Immature natural killer cell (primary cell): ENCODE measurements around the gene AGBL1. TPM values are rescaled to one million over a fixed set of nuclear protein-coding genes. Genes with fewer than 3 reads are reported as not detected.
A peak's percentile ranks its signal among the peaks of the same experiment; 100 is the strongest.

ENCODE experiments used
- DNase-seq, 3 donors: peaks; one replicate each; pipeline ENCODE4 v3.0.0; 2022; ENCODE audit warnings: mixed read lengths in 1 of 3
- H3K27ac Mint-ChIP-seq, 6 donors: one replicate each; pipeline ENCODE4 v1.8.0; 2020; ENCODE audit warnings: mixed read lengths in 6 of 6, mild to moderate bottlenecking in 5 of 6, inconsistent platforms in 4 of 6, moderate library complexity in 3 of 6
- H3K27me3 Mint-ChIP-seq, 3 donors: one replicate each; pipeline ENCODE4 v1.8.0; 2020 to 2021; ENCODE audit warnings: low read depth in 3 of 3, mild to moderate bottlenecking in 3 of 3, mixed read lengths in 3 of 3, moderate library complexity in 3 of 3, inconsistent platforms in 1 of 3
- H3K36me3 Mint-ChIP-seq, 3 donors: one replicate each; pipeline ENCODE4 v1.8.0; 2020; ENCODE audit warnings: mixed read lengths in 3 of 3, inconsistent platforms in 2 of 3, mild to moderate bottlenecking in 2 of 3
- H3K4me1 Mint-ChIP-seq, 2 donors: one replicate each; pipeline ENCODE4 v1.8.0; 2020; ENCODE audit warnings: inconsistent platforms in 2 of 2, mild to moderate bottlenecking in 2 of 2, mixed read lengths in 2 of 2, moderate library complexity in 1 of 2
- H3K4me3 Mint-ChIP-seq, 5 donors: one replicate each; pipeline ENCODE4 v1.8.0; 2020; ENCODE audit warnings: mild to moderate bottlenecking in 5 of 5, mixed read lengths in 5 of 5, inconsistent platforms in 3 of 5, moderate library complexity in 3 of 5
- H3K9me3 Mint-ChIP-seq, 6 donors: one replicate each; pipeline ENCODE4 v1.8.0; 2020; ENCODE audit warnings: mild to moderate bottlenecking in 6 of 6, mixed read lengths in 6 of 6, inconsistent platforms in 4 of 6, moderate library complexity in 3 of 6
- polyA plus RNA-seq, 3 donors: library from polyadenylated mRNA; unstranded; fragments of 300-500 nt; fragmentation: Illumina TruSeq; gene quantifications; one replicate each; pipeline ENCODE4 v1.2.3, GENCODE V29; 2021

AGBL1 gene
- polyA plus RNA-seq, 3 donors from 2014 or later: not detected

- Mint-ChIP-seq H3K36me3 (no peaks in the 10 kb centered on the region), H3K27ac (no peak overlapping the region), H3K4me1 (no peaks in the 10 kb centered on the region), H3K27me3 (peaks cover 2 to 12% (median 3%) of the 10 kb centered on the region in 3 donors), H3K9me3 (peaks cover 0 to 2% (median 0%) of the 10 kb centered on the region in 6 donors), H3K4me3 (no peak overlapping the region)
- DNase-seq: peak in 2 of 3 donors; percentile 23 to 37
Observed at GRCh38 chr15:86743283-86743903, 663.7 kb downstream of the AGBL1 start.

GRCh38 chr15:86744198-86744780 lies 664.6 kb downstream of the AGBL1 start:
- Mint-ChIP-seq H3K27ac (no peak overlapping the region), H3K4me1 (no peaks in the 10 kb centered on the region), H3K4me3 (no peak overlapping the region), H3K9me3 (peaks cover 0 to 4% (median 0%) of the 10 kb centered on the region in 6 donors), H3K27me3 (peaks cover 2 to 12% (median 3%) of the 10 kb centered on the region in 3 donors), H3K36me3 (no peaks in the 10 kb centered on the region)
- no peak for DNase-seq

- Mint-ChIP-seq H3K4me3 (no peak overlapping the region), H3K27me3 (peaks cover 0 to 12% (median 5%) of the 10 kb centered on the region in 3 donors), H3K9me3 (peaks cover 0 to 5% (median 0%) of the 10 kb centered on the region in 6 donors), H3K27ac (no peak overlapping the region), H3K4me1 (no peaks in the 10 kb centered on the region), H3K36me3 (no peaks in the 10 kb centered on the region)
- no peak for DNase-seq
Observed at GRCh38 chr15:86751116-86751515, 671.4 kb downstream of the AGBL1 start.

GRCh38 chr15:86754846-86755245 lies 675.2 kb downstream of the AGBL1 start:
- Mint-ChIP-seq H3K9me3 (peaks cover 0 to 3% (median 0%) of the 10 kb centered on the region in 6 donors), H3K36me3 (no peaks in the 10 kb centered on the region), H3K4me3 (no peak overlapping the region)

GRCh38 chr15:86756688-86757087 lies 677.0 kb downstream of the AGBL1 start:
- DNase-seq: no peak
- H3K27me3 Mint-ChIP-seq: peaks cover 0 to 20% (median 4%) of the 10 kb centered on the region in 3 donors
- no peak overlapping the region for H3K4me3 Mint-ChIP-seq
- H3K9me3 Mint-ChIP-seq: peaks cover 0 to 3% (median 0%) of the 10 kb centered on the region in 6 donors
- H3K27ac Mint-ChIP-seq: no peak overlapping the region
- H3K4me1 Mint-ChIP-seq: no peaks in the 10 kb centered on the region
- H3K36me3 Mint-ChIP-seq: no peaks in the 10 kb centered on the region

More at GRCh38 chr15:86754846-86755245, 675.2 kb downstream of the AGBL1 start:
- Mint-ChIP-seq H3K27ac (no peak overlapping the region), H3K4me1 (no peaks in the 10 kb centered on the region), H3K27me3 (peaks cover 0 to 14% (median 5%) of the 10 kb centered on the region in 3 donors)
- DNase-seq: no peak

- H3K27me3 Mint-ChIP-seq: peaks cover 0 to 19% (median 3%) of the 10 kb centered on the region in 3 donors
- H3K36me3 Mint-ChIP-seq: no peaks in the 10 kb centered on the region
- no peak overlapping the region for H3K4me3 Mint-ChIP-seq
- DNase-seq: no peak
- H3K9me3 Mint-ChIP-seq: no peaks in the 10 kb centered on the region
- H3K4me1 Mint-ChIP-seq: no peaks in the 10 kb centered on the region
- no peak overlapping the region for H3K27ac Mint-ChIP-seq
Observed at GRCh38 chr15:86759800-86760523, 680.3 kb downstream of the AGBL1 start.

- peaks cover 0 to 16% (median 5%) of the 10 kb centered on the region in 3 donors for H3K27me3 Mint-ChIP-seq
- no peak overlapping the region for H3K27ac Mint-ChIP-seq
- H3K9me3 Mint-ChIP-seq: peaks cover 0 to 3% (median 0%) of the 10 kb centered on the region in 6 donors
- no peaks in the 10 kb centered on the region for H3K4me1 Mint-ChIP-seq
- no peaks in the 10 kb centered on the region for H3K36me3 Mint-ChIP-seq
- no peak overlapping the region for H3K4me3 Mint-ChIP-seq
- no peak for DNase-seq
Observed at GRCh38 chr15:86762874-86763273, 683.2 kb downstream of the AGBL1 start.

- H3K36me3 Mint-ChIP-seq: no peaks in the 10 kb centered on the region
- no peak overlapping the region for H3K4me3 Mint-ChIP-seq
- peaks cover 2 to 19% (median 5%) of the 10 kb centered on the region in 3 donors for H3K27me3 Mint-ChIP-seq
- H3K9me3 Mint-ChIP-seq: peaks cover 0 to 3% (median 0%) of the 10 kb centered on the region in 6 donors
- H3K4me1 Mint-ChIP-seq: no peaks in the 10 kb centered on the region
- DNase-seq: no peak
- H3K27ac Mint-ChIP-seq: no peak overlapping the region
Observed at GRCh38 chr15:86764021-86764420, 684.4 kb downstream of the AGBL1 start.

- no peaks in the 10 kb centered on the region for H3K4me1 Mint-ChIP-seq
- no peak for DNase-seq
- H3K27me3 Mint-ChIP-seq: peaks cover 2 to 19% (median 5%) of the 10 kb centered on the region in 3 donors
- peaks cover 0 to 3% (median 0%) of the 10 kb centered on the region in 6 donors for H3K9me3 Mint-ChIP-seq
- H3K27ac Mint-ChIP-seq: no peak overlapping the region
- no peak overlapping the region for H3K4me3 Mint-ChIP-seq
- no peaks in the 10 kb centered on the region for H3K36me3 Mint-ChIP-seq
Observed at GRCh38 chr15:86765281-86765680, 685.6 kb downstream of the AGBL1 start.

GRCh38 chr15:86772369-86773059 lies 692.8 kb downstream of the AGBL1 start:
- DNase-seq: no peak
- H3K36me3 Mint-ChIP-seq: no peaks in the 10 kb centered on the region
- H3K9me3 Mint-ChIP-seq: peaks cover 0 to 2% (median under 1%) of the 10 kb centered on the region in 6 donors
- H3K4me3 Mint-ChIP-seq: no peak overlapping the region
- H3K27ac Mint-ChIP-seq: no peak overlapping the region
- H3K27me3 Mint-ChIP-seq: peaks cover 0 to 7% (median 2%) of the 10 kb centered on the region in 3 donors
- H3K4me1 Mint-ChIP-seq: no peaks in the 10 kb centered on the region

GRCh38 chr15:86773736-86774135 lies 694.1 kb downstream of the AGBL1 start:
- peaks cover 0 to 7% (median 3%) of the 10 kb centered on the region in 6 donors for H3K9me3 Mint-ChIP-seq
- H3K27me3 Mint-ChIP-seq: peaks cover 0 to 6% (median 2%) of the 10 kb centered on the region in 3 donors
- no peaks in the 10 kb centered on the region for H3K36me3 Mint-ChIP-seq
- no peak for DNase-seq
- H3K4me3 Mint-ChIP-seq: no peak overlapping the region
- H3K27ac Mint-ChIP-seq: no peak overlapping the region
- H3K4me1 Mint-ChIP-seq: no peaks in the 10 kb centered on the region

GRCh38 chr15:86776145-86776544 lies 696.5 kb downstream of the AGBL1 start:
- H3K9me3 Mint-ChIP-seq: peaks cover 0 to 12% (median 5%) of the 10 kb centered on the region in 6 donors
- no peak overlapping the region for H3K4me3 Mint-ChIP-seq
- no peak overlapping the region for H3K27ac Mint-ChIP-seq
- H3K27me3 Mint-ChIP-seq: no peaks in the 10 kb centered on the region
- DNase-seq: no peak
- H3K4me1 Mint-ChIP-seq: no peaks in the 10 kb centered on the region
- H3K36me3 Mint-ChIP-seq: no peaks in the 10 kb centered on the region

GRCh38 chr15:86796521-86796920 lies 716.9 kb downstream of the AGBL1 start:
- H3K4me3 Mint-ChIP-seq: no peak overlapping the region
- no peak overlapping the region for H3K27ac Mint-ChIP-seq
- H3K36me3 Mint-ChIP-seq: no peaks in the 10 kb centered on the region
- H3K27me3 Mint-ChIP-seq: peaks cover 0 to 4% (median 3%) of the 10 kb centered on the region in 3 donors
- H3K9me3 Mint-ChIP-seq: peaks cover 0 to 2% (median 0%) of the 10 kb centered on the region in 6 donors
- no peak for DNase-seq
- H3K4me1 Mint-ChIP-seq: no peaks in the 10 kb centered on the region
